NCI-H345 treated with DMSO at 0.1 percent for 48 hours (cell line): ENCODE results near the gene COG5.

ENCODE experiments used
- DNase-seq: peaks from one replicate; lab custom pipeline; 2025; ENCODE audit not compliant: unreplicated experiment; lab: John Stamatoyannopoulos, UW

Gene COG5

DNA sequence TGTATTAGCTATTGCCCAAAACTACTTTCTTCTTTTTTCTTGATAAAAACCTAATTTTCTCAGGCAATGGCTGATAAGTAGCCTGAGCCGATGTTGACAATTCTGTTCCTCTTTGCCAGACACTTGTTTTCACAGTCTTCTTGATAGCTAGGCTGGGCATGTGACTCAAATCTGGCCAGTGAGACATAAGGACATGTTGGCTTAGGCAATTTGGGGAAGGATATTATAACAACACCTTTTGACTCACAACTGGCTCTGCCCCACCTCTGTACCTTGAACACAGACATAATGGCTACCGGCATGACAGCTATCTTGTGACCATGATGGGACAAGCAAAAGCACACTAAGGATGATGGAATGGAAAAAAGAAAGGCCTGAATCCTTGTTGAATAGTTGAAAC lies 166.7 kb downstream of the COG5 start:
- DNase-seq = no peak

DNA sequence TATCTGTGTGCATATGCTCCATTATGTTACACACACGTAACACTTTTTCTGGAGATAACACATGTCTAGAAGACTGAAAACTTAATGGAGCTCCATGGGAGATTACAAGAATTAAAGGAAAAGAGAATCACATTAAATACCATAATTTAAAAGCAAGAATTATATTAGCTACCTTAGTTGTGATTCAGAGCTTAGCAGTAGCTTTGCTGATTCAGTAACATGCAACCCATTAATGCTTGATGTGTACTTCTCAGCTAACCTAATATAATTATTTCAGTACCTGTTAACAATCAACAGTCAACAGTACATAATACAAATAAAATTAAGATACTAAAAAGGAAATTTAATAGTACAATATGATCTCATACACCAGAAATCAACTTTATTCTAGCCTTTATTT lies 167.6 kb downstream of the COG5 start:
- DNase-seq = no peak

DNA sequence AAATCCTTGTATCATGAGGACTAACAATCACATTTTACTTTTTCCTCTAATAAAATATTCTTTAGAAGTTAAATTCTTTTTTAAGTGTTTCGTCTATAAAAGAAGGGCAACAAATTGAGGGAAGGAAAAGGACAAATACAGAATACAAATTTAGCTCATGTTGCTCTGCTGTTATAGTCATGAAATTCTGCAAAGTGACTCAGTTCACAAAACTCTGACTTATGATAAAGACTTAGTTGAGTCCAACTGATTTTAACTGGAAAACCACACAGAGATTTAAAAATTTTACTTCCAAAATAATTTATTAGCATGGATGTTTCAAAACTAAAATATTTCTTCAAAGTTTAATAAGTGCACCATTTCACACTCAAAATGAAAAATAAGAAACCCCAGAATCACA lies 168.9 kb downstream of the COG5 start:
- no peak for DNase-seq

DNA sequence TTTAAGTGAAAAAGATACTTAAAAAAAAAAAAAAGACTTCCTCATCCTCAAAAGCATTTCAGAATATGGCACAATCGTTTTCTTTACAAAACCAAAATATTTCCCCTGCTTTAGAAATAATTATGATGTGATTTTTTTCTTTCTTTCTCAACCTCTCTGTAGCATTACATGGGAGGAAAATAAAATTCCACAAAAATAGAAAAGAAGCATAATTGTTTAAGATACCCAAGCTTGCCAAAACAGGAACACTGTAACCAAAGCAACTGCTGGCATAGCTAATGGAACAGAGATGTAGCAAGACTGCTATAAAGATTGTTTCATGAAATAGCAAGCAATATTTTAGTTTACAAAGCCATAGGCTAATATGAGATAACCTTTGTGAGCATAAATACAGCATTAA lies 169.4 kb downstream of the COG5 start:
- DNase-seq = no peak

DNA sequence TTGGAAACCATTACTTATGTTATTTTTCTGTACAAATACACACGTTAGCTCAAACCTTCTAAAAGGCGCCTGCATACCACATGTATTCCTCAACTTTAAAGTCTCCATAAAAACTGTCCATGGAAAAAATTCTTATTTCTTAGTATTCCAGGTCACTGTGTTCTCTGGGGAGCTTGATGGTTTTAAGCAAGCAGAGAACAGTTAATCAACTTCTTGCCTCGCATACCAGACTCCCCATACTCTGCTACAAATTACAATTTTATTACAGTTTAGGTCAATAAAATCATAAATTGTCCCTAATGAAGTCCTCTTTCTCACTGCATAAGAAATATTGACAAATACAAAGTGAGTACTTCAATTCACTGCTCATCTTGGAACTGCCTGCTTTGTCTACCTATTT lies 170.9 kb downstream of the COG5 start:
- no peak for DNase-seq

DNA sequence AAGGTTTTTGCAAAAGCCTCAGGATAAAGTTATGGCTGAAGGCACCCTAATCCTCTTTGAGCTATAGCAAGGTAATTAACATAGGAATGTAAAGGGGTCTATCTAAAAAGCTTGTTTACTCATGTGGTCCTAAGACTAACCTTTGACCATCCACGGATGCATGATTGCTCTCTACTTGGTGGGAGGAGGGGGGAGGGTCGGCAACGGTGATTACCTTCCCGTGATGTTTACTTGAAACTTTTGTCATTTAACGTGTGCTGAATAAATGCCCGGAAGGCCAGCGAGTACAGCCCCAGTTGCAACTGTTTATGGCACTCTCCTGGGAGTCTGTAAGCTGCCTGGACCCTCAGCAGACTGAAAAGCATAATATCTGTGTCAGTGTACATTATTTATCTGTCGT lies 172.8 kb downstream of the COG5 start:
- DNase-seq = no peak

DNA sequence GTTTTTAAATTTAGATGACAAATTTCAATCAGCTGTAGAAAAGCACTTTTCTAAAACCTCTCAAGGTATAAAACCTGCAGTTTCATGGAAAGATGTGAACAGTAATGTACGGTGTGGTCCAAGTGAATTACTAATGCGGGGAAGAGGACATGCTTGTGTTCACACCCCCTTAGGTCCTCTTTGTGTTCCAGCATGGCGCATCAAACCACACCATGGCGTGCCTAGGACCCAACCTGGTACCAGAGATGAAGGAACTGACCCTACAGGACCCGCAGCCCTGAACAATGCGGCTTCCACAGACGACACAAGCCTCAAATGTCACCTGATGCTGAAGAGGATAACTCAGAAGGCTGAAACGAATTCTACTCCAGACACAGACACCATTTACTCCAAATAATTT lies 175.1 kb downstream of the COG5 start:
- DNase-seq = no peak

DNA sequence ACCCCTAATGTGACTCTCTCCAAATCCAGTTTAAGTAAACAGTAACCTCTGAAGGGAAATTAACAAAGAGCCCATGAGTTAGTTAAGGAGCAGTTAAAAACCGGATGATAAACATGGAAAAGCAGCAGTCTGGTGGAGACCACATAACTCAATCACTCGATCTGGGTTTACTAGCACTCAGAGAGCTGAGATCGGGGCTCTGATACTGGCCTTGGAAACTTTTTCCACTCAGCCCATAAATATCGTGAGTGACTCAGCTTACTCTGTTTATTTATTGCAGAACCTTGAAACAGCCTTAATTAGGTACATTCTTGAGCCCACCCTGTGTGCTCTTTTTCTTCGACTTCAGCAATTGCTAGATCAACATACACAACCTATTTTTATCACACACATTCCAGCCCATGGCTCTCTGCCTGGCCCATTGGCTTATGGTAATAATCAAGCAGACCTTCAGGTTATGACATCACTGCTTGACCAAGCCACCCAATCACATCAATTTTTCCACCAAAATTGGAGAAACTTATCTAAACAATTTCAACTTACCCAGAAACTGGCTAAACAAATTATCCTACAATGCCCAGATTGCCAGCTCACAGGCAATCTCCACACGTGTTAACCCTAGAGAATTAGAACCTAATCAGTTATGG lies 176.0 kb downstream of the COG5 start:
- DNase-seq = no peak

DNA sequence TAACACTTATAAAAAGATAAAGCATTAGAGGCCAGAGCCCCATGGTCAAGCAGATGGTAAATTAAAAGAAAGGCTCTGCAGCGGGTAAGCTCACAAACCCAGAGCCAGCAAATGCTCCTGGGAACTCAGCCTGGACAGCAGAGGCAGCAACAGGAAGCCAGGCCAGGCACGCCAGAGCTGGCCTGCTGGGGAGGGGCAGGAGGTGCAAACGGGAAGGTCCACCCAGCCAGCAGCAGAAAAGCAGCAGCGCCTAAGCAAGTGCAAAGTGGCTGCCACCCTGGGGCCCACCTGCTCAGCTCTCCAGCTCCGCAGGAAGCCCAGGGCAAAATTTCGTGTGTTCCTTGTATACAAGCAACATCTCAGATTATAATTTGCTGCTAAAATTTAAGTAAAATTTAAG lies 176.6 kb downstream of the COG5 start:
- no peak for DNase-seq

DNA sequence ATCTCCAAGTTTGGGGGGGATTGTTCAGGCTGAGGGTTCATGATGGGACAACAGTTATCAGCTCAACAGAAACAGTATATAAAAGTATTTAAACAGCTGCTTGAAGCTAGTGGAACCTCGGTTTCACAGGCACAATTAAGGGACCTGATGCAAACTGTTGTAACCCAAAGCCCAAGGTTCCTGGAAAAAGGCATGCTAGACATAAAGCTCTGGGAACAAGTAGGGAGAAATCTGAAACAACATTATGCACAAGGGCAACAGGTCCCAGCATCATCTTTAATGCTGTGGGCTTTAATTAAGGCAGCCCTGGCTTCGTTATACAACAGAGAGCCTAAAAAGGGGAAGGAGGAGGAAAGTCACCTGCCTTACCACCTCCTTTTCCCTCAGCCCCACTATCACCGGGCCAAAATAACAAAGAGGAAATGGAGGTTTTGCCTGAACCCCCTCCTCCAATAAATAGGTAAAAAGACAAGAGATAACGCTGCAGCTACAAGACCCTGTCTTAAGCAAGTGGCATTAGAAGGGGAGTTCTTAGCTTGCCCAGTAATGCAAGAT lies 177.1 kb downstream of the COG5 start:
- no peak for DNase-seq

DNA sequence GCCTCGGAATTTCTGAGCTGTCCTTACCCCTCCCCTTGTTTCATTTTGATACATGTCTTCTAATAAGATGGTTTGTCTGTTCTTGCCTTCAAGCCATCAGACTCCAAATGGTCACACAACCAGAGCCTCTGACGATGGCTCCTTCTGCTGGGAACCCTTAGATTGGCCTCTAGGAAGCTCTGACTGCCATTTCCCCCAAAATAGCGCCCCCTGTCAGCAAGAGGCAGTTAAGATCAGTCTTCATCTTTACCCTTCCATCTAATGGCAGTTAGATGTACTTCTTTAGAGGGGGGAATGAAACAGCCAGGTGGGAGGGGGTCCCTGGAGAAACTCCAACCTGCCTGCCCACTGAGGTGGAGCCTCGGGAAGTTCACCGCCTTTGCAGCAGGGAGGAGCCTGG lies 179.7 kb downstream of the COG5 start:
- no peak for DNase-seq

DNA sequence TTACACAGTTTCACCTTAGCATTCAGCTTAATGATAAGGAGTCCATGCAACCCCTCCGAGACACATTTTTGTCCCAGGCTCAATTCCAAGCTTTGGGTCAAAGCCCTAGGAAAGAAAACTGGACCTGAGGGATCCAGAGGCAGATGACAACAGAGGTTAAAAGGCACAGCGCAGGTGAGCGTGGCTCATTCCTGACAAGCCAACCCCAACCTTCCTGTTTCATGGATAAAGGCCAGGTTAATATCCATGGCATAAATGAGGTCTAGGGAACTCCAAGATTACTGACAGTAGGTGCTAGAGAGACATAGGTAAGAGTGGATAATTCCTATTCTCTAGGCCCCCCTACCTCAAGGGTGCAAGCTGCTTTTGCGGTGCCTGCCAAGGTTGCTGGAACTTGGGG lies 180.5 kb downstream of the COG5 start:
- no peak for DNase-seq

DNA sequence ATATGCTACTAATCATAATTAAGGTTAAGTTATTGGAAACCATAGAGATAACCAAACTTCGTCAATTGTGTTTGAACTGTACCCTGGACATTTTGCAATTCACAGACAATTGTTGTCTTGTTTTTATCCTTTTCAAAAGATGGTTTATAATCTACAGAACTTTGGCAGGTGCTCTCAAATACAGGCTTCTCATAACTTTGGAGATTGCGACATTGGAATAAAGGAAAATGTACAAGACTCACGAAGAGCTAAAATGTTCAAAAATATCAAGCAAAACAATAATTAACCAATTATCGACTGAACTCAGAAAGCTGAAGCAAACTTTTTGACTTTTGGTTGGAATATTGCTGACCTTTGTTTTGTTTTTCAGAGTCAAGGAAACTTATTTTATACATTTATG lies 182.3 kb downstream of the COG5 start:
- DNase-seq = no peak

DNA sequence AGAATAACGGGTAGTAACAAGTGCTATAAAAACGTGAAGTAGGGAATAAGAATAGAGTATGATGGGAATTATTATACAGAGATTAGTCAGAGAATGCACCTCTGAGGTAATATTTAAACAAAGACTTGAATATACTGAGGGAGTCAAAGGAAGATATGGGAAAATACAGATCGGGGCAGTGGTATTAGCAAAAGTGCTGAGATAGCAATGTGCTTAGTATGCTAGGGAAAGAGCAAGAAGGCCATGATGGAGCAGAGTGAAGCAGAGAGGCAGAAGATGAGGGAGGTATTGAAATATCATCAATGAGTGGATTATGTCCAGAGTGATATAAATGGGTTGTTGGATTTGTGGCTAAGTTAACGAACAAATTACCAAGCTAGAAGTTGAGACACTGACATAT lies 190.4 kb downstream of the COG5 start:
- no peak for DNase-seq

DNA sequence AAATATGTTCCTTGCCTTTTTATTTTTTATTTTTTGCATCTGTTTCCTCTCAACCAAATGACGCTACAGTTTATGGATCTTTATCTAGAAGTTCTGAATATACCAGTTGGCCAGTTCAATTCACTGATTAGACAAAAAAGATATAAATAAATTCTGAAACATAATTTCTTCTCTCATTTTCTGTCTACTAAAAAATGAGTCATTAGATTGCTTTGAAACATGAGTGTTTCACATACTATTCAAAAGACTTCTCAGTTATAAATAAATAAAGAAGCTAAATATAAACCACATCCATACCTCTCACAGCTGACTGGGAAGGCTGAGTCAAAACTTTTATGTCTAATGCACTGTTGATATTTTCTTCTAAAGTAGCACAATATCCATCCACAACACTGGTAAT lies 191.4 kb downstream of the COG5 start:
- no peak for DNase-seq

DNA sequence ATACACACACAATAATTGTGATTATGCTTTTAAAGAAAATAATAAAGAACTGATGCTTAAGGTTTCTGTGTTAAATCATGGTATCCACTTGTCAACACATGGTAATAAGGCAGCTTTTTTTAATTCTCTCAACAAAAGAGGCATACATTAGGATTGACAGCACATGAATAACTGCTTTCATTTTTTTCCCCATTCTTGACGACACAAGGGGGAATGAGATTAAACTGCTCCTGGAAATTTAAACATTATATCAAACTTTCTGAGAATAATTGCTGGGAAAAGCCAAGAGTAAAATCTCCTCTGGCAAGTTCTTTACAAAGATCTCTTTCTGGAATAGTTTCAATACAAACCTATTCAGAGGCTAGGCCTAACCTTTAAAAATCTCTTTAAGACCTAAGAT lies 192.9 kb downstream of the COG5 start:
- DNase-seq = no peak

DNA sequence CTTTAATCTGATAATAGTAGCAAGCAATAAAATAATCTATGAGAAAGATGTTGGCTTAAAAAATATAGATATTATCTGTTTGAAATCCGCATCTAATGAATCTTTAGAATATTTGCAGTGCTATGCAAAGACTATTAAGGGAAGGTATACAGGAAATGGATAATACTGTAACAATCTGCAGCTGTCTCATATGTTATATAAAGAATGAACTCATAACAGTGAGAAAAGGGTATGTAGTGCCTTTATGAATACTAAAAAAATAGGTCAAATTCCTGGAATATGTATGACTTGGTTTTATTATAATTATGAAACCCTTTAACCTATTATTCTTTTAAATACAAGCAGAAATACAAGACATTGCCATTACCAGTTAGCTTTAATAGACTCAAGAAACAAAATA lies 198.9 kb downstream of the COG5 start:
- DNase-seq = no peak

DNA sequence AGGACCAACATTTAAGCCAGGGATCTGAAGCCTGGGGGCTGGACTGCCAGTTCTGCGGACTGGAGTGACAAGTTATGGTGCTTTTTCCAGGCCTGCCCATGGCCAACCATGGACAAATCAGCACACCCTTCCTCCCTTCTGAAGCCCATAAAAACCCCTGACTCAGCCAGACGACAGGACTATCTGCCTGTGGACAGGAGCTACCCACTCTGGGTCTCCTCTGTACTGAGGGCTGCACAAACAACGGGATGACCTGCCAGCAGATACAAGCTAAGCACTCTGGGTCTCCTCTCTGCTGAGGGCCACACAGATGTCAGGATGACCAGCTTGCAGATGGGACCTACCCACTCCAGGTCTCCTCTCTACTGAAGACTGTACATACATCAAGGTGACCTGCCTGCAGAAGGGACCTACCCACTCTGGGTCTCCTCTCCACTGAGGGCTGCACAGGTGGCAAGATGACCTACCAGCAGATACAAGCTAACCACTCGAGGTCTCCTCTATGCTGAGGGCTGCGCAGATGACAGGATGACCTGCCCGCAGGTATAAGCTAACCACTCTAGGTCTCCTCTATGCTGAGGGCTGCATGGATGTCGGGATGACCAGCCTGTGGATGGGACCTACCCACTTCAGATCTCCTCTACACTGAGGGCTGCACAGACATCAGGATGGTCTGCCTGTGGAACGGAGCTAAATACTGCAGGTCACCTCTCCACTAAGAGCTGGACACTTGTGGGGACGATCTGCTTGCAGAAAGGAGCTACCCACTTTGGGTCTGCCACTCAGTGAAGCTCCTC lies 204.0 kb downstream of the COG5 start:
- no peak for DNase-seq

DNA sequence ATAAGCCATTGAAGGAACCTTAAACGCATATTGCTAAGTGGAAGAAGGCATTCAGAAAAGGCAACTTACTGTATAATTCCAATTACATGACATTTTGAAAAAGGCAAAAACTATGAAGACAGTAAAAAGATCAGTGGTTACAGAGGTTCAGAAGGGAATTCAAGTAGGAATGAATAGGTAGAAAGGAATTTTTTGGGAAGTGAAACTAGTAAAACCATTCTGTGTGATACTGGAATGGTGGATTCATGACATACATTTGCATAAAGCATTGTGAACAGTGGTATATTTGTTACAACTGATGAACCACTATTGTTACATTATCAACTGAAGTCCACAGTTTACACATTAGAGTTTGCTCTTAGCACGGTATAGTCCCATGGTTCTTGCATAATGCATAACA lies 208.1 kb downstream of the COG5 start:
- DNase-seq = no peak

DNA sequence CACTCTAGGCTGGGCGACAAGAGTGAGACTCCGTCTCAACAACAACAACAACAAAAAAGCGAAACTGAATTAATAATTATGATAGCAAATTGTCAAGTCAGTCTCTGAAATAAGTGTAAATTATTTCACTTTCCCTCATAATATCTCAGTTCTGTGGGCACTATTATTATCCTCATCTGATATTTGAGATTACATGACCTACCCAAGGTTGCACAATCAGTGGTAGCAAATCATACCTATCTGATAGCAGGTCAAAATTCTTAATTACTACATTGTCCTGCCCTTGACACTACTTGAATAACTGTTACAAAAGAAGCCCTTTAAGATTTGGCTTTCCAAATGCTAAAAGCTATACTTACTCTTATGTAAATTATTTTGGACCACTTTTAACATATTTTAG lies 209.1 kb downstream of the COG5 start:
- DNase-seq = no peak

DNA sequence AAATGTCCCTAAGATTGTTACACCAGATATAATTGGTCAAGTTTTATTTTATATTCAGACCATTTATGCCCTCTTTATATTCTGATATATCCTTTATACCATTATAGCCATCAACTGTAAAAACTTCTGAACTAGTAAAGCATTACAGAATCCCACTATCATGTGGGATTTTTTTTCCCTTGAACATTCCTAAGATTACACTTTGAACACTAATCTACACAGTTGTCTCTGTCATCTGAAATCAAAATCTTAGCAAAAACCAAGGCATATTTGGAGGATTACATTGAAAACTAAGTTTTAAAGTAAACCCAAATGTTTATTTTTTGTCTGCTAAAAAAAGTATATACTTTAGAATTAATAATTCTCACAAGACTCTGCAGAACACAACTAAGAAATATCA lies 210.0 kb downstream of the COG5 start:
- DNase-seq = no peak

DNA sequence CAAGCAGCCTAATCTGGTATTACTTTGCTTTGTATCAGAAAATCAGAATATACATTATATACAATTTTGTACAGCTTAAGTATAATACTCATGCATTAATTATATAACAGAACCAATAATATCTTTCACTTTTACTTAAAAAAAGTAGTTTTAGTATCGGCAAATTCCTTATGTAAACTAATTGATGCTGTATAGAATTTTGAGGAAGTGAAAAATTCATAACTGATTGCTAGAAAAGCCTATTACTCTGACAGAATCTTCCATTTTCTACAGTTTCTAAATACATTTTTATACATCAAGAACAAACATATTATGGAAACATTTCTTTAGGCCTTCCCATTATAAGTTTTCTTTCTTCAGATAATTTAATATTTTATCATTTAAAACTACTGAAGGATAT lies 217.8 kb downstream of the COG5 start:
- no peak for DNase-seq

DNA sequence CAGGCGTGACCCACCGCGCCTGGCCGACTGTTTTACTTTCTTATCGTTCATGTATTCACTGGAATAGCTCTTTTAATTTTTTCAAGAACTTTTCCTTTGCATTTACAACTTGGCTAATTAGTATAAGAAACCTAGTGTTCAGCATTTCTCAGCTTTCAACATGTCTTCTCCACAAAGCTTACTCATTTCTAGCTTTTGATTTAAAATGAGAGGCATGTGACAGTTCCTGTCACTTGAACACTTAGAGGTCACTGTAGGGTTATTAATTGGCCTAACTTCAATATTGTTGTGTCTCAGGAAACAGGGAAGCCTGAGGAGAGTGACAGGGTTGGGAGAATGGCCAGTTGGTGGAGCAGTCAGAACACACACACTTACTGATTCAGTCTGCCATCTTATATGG lies 218.9 kb downstream of the COG5 start:
- DNase-seq = no peak
